Tongue (tissue), 3 donors: Measurements from ENCODE around the gene RGPD6. TPM values are rescaled to one million over a fixed set of nuclear protein-coding genes. Genes with fewer than 3 reads are reported as not detected.
"Not testable (repeated sequence)": the region's sequence is repeated elsewhere in the genome, so short reads cannot be mapped to it uniquely, and the experiment has no call there.

Experiments used
- DNase-seq: peaks from one replicate; pipeline ENCODE4 v3.0.0-alpha.2; 2015
- small RNA-seq: library from RNA; depleted of rRNA; stranded (forward); fragments of <200 nt; gene quantifications from one replicate; pipeline ENCODE3, GENCODE V24; 2014; ENCODE audit warnings: low replicate concordance
- total RNA-seq: library from RNA; depleted of rRNA; stranded (reverse); fragments of >200 nt; gene quantifications from one replicate; pipeline ENCODE4 v1.2.3, GENCODE V29; 2014

The RGPD6 gene
- total RNA-seq, 1 donor from 2014 or later = 54.0 TPM

DNA sequence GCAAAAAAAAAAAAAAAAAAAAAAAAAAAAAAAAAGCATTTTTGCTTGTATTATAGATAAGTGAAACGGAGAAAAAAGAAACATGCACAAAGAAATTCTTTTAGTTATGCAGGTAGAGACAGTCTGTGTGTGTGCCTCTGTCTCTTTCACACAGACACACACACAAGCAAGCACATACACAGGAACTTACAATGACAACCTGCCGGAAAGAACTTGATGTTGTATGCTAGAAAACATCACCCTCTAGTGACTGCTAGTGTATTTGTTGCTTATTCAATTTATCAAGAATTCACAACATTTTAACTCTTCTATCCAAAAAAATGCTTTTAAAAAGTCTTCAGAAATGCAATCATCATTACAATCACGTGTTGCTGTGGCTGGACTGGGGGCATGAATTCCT is 95.8 kb downstream of the RGPD6 start:
- DNase-seq = not testable (repeated sequence)

DNA sequence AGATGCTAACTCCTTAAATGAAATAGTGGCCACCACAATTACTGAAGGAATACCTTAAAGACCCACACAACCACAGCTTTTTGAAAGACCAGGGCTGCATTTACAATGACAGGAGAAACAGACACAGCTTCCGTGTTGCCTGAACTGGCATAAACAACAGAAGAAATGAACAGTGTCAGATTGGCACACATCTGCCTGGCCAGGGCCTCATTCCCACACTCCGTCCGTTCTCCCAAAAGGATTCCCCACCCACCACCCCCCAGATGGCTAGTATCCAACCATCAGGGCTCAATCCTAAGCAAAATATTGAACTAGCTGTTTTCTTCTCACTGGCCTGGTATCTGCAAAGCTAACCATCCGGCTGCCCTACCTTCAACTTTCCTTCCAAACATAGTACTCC is 96.9 kb downstream of the RGPD6 start:
- not testable (repeated sequence) for DNase-seq

DNA sequence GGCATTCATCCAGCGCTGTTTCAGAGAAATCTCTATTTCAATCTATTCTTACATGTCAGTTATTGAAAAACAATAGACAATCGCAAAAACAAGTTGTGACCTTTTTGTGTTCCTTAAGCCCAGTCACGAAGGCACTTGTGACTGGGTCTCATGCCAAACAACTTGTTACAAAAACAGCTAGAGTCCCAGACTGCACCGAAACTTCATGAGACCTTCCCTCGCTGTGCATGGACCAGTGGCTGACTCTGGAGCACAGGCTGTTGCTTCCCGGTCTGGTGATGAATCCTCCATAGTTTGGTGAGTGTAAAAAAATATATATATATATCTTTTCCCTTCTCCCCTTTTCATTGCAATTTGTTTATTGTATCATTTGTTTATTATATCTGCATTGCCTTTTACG is 99.7 kb downstream of the RGPD6 start:
- not testable (repeated sequence) for DNase-seq

DNA sequence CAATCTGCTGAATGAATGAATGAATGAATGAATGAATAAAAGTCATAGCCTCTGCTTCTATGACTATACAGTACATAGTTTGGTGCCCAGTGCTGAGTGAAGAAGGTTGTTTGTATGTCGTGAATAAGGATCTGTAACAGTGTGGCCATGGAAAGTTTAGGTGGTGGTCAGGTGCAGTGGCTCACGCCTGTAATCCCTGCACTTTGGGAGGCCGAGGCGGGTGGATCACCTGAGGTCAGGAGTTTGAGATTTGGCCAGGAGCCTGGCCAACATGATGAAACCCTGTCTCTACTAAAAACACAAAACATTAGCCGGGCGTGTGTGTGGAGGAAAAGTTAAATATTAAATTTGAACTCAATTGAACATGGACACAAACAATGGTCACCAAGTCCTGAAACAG is 100.1 kb downstream of the RGPD6 start:
- not testable (repeated sequence) for DNase-seq

DNA sequence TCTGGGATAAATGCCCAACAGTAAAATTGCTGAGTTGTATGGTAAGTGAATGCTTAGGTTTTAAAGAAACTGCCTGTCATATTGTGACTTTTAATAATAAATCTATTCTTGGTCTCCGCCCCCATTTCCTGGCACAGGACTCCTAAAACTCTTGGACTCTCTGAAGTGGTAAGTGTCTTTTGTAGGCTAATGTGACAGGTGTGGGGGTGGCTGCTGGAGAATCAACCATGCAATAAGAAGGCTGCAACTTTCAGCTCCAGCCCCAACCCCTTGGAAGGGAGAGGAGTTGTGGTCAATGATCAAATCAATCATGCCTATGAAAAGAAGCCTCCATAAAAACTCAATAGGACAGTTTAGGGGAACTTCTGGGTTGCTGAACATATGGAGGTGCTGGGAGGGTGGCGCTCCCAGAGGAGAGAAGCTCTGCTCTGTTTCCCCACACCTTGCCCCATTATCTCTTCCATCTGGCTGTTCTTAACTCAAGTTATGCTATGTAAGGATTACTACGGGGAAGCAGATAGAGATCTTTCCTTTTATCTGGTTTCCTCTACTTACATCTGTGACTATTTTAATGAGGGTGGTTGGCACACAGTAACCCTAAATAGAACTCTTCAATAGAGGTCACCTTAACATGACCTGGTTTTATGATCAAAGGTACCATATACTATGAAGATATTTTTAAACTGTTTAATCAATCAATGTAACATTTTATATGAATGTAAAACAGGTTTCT is 101.2 kb downstream of the RGPD6 start:
- not testable (repeated sequence) for DNase-seq

DNA sequence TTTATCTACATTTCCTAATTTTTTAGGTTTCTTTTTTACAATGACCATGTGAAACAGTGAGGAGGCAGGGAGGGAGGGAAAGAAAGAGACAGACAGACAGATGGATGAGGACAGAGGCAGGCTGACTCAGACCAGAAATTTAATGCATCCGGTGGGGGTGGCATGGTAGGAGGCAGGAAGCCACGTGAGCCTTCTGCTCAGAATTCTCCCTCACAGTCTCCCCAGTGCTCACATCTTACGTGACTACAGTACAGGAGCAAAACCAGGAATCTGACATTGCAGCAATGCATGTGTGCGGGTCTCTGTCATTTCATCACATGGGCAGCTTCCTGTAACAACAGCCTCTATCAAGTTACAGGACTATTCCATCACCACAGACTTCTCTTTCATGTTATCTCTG is 102.1 kb downstream of the RGPD6 start:
- not testable (repeated sequence) for DNase-seq

DNA sequence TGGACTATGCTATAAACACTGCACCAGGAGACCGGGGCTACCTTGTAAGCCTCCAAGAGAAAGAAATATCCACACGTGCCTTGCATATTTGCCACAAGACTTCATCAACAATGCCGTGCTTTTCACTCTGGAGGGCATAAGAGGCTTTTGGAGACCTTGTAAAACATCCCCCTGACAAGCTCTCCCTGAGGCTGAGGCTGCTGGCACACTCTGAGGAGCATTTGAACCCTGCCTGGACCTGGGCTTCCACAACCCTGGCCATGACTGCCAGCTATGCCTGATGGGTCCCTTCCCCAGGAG is 104.0 kb downstream of the RGPD6 start:
- DNase-seq = not testable (repeated sequence)

GRCh38 chr2:110472171-110473058 is 104.6 kb downstream of the RGPD6 start, which contains the start of gene LIMS4:
TSS of gene LIMS4 (minus strand) at chr2:110472816. CDS start at chr2:110472778, 38 bp downstream.
- not testable (repeated sequence) for DNase-seq

- not testable (repeated sequence) for DNase-seq
Measured at GRCh38 chr2:110468921-110469320, 108.1 kb downstream of the RGPD6 start.

DNA sequence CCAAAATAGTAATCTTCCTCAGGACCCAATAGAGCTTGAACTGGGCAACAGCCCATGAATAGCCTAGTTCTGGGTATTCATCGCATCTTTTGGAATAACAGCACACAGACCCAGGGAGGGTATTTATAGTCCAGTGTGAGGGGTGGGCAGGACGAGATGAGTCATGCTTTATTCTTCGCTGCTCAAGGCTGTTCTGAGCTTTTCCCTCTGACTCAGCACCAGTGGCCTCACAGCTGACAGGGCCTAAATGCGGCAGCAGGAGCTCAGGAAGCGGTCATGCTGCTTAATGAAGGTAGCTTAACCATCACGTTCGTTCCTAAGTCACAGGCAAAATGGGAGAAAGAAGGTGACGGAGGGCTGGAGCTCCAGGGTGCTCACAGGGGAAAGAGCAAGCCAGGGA is 111.7 kb downstream of the RGPD6 start:
- not testable (repeated sequence) for DNase-seq

Small RNA genes within 50 kb of the gene (small RNA-seq; reads per million reads assigned to genes)
- gene AC108938.1 = not detected

Other genes with a start within 250 kb of the RGPD6 start
- gene LIMS4, start 104.4 kb downstream of the RGPD6 start, total RNA-seq = 1.0 TPM
- gene BUB1, start 100.8 kb upstream of the RGPD6 start, total RNA-seq = 18.2 TPM
- gene ACOXL, start 155.4 kb upstream of the RGPD6 start, total RNA-seq = not detected